K562 (cell line): ENCODE results near the gene RASGRP1. TPM values are rescaled to one million over a fixed set of nuclear protein-coding genes. Genes with fewer than 3 reads are reported as not detected.

Source experiments
- BRF1 ChIP-seq: IDR thresholded peaks from 3 replicates; pipeline ENCODE4 v1.6.1; 2011; ENCODE audit warnings: borderline replicate concordance, mild to moderate bottlenecking; ENCODE audit not compliant: insufficient read length; ENCODE audit errors: extremely low read depth
- CHCHD3 ChIP-seq: fragments of 250-450 bp; sonication (Bioruptor Pico); IDR thresholded peaks from 2 replicates; pipeline ENCODE4 v2.1.2; 2022; ENCODE audit warnings: mild to moderate bottlenecking
- ETS2 ChIP-seq: IDR thresholded peaks from 2 replicates; pipeline ENCODE4 v1.6.1; 2016; ENCODE audit warnings: borderline replicate concordance, missing genetic modification characterization, mild to moderate bottlenecking, moderate library complexity, missing compliant biosample characterization; ENCODE audit not compliant: poor library complexity, severe bottlenecking
- HDAC2 ChIP-seq: fragments of 450-650 bp; IDR thresholded peaks from 2 replicates; pipeline ENCODE4 v1.6.1; 2016; ENCODE audit warnings: mild to moderate bottlenecking
- HEY1 ChIP-seq: fragments of 250-450 bp; sonication (Bioruptor Pico); IDR thresholded peaks from 2 replicates; pipeline ENCODE4 v1.5.0; 2020; ENCODE audit warnings: mild to moderate bottlenecking, moderate library complexity, borderline replicate concordance
- KLF6 ChIP-seq: fragments of 250-450 bp; sonication (Bioruptor Pico); IDR thresholded peaks from 2 replicates; pipeline ENCODE4 v1.4.0; 2020; ENCODE audit warnings: mild to moderate bottlenecking, moderate library complexity, borderline replicate concordance
- NBN ChIP-seq: fragments of 450-650 bp; IDR thresholded peaks from 2 replicates; pipeline ENCODE4 v1.6.1; 2016; ENCODE audit warnings: low read depth, mild to moderate bottlenecking
- POLR2A ChIP-seq: fragments of 450-650 bp; conservative IDR thresholded peaks from 2 replicates; pipeline ENCODE4 v1.6.1; 2016
- RBM14 ChIP-seq: fragments of 200-400 bp; formaldehyde crosslinking; IDR thresholded peaks from 2 replicates; pipeline ENCODE4 v1.6.1; 2018; ENCODE audit warnings: low read depth, mild to moderate bottlenecking, low read length, moderate library complexity, borderline replicate concordance; ENCODE audit not compliant: insufficient read depth
- REST ChIP-seq, 2 experiments: fragments of 450-650 bp; formaldehyde crosslinking in 1 of 2; IDR thresholded peaks; 2 replicates each; pipeline versions ENCODE4 v1.4.0 to v1.6.1; 2014 to 2020; ENCODE audit warnings: mild to moderate bottlenecking in 2 of 2, borderline replicate concordance in 1 of 2, low read depth in 1 of 2
- SMARCA4 ChIP-seq: fragments of 450-650 bp; IDR thresholded peaks from 2 replicates; pipeline ENCODE4 v1.6.1; 2016
- ZNF174 ChIP-seq: fragments of 250-450 bp; sonication (Bioruptor Pico); IDR thresholded peaks from 2 replicates; pipeline ENCODE4 v1.4.0; 2020; ENCODE audit warnings: mild to moderate bottlenecking
- ZNF431 ChIP-seq: sonication (generic); formaldehyde crosslinking; IDR thresholded peaks from 2 replicates; pipeline ENCODE4 v1.8.0; 2022; ENCODE audit warnings: mild to moderate bottlenecking, missing genetic modification reagents
- ZNF696 ChIP-seq: fragments of 250-450 bp; sonication (Bioruptor Pico); conservative IDR thresholded peaks from 2 replicates; pipeline ENCODE4 v1.4.0; 2020; ENCODE audit warnings: mild to moderate bottlenecking, moderate library complexity
- ZNF707 ChIP-seq: fragments of 250-450 bp; sonication (Bioruptor Pico); conservative IDR thresholded peaks from 2 replicates; pipeline ENCODE4 v1.8.0; 2022; ENCODE audit warnings: inconsistent platforms, mild to moderate bottlenecking, moderate library complexity
- polyA plus RNA-seq, 8 experiments: library from polyadenylated mRNA; depleted of rRNA in 4 of 8; stranded (reverse) in 5 of 8; unstranded in 3 of 8; fragments of >200 nt; fragmentation: Nextera tagmentation in 2 of 8; fragmentation: Illumina TruSeq in 1 of 8; extraction: Ambion mirVana in 2 of 8; extraction: Trizol in 1 of 8; gene quantifications; 2 replicates each; pipeline versions ENCODE4 v1.2.1 to v1.2.3, GENCODE V29; 2011 to 2014; ENCODE audit warnings: inconsistent platforms in 1 of 8, missing spikeins in 1 of 8
- total RNA-seq, 7 experiments: library from RNA; depleted of rRNA in 6 of 7; stranded (reverse); fragments of >200 nt in 6 of 7; fragmentation: Illumina TruSeq in 2 of 7; extraction: Trizol in 2 of 7; gene quantifications; 2 replicates each; pipeline versions ENCODE4 v1.2.1 to v1.2.3, GENCODE V29; 2011 to 2021; ENCODE audit warnings: low replicate concordance in 1 of 7
- TF ChIP-seq, protein P1 (sequence below): sonication (generic); formaldehyde crosslinking; IDR thresholded peaks from 2 replicates; pipeline ENCODE4 v1.8.0; 2023; ENCODE audit warnings: mild to moderate bottlenecking, missing genetic modification reagents

Gene RASGRP1
- total and polyA plus RNA-seq, 9 of the 15 experiments (the other 6 are each of a cell fraction or from before 2014, with no cell fraction given): 0.14 to 0.72 (median 0.31) TPM

- TF ChIP-seq REST (IDR thresholded peaks at IDR 0.05; ENCODE audit: borderline replicate concordance): no peak
- TF ChIP-seq REST (CRISPR knock-in tag; IDR thresholded peaks at IDR 0.05; ENCODE audit: low read depth): peak; percentile 29; the same call in 1 of the 2 replicates
- no peak for TF ChIP-seq SMARCA4
- no peak for TF ChIP-seq ETS2 (tag)
- TF ChIP-seq RBM14: no peak
- TF ChIP-seq ZNF174 (CRISPR knock-in tag): 0 out of 2 replicates have a peak, but pooled peaks have one; percentile 76
- TF ChIP-seq HDAC2: peak; percentile 73
- TF ChIP-seq ZNF707: no peak; the same call in 1 of the 2 replicates
- peak; percentile 96 for TF ChIP-seq POLR2A
- no peak for TF ChIP-seq CHCHD3 (CRISPR knock-in tag)
- no peak for TF ChIP-seq ZNF696 (CRISPR knock-in tag)
- peak; percentile 78; the same call in 1 of the 2 replicates for TF ChIP-seq NBN
- no peak for TF ChIP-seq ZNF431 (CRISPR knock-in tag)
- TF ChIP-seq HEY1 (CRISPR knock-in tag): no peak
- TF ChIP-seq KLF6 (CRISPR knock-in tag): 0 out of 2 replicates have a peak, but pooled peaks have one; percentile 26
- TF ChIP-seq, protein P1, sequence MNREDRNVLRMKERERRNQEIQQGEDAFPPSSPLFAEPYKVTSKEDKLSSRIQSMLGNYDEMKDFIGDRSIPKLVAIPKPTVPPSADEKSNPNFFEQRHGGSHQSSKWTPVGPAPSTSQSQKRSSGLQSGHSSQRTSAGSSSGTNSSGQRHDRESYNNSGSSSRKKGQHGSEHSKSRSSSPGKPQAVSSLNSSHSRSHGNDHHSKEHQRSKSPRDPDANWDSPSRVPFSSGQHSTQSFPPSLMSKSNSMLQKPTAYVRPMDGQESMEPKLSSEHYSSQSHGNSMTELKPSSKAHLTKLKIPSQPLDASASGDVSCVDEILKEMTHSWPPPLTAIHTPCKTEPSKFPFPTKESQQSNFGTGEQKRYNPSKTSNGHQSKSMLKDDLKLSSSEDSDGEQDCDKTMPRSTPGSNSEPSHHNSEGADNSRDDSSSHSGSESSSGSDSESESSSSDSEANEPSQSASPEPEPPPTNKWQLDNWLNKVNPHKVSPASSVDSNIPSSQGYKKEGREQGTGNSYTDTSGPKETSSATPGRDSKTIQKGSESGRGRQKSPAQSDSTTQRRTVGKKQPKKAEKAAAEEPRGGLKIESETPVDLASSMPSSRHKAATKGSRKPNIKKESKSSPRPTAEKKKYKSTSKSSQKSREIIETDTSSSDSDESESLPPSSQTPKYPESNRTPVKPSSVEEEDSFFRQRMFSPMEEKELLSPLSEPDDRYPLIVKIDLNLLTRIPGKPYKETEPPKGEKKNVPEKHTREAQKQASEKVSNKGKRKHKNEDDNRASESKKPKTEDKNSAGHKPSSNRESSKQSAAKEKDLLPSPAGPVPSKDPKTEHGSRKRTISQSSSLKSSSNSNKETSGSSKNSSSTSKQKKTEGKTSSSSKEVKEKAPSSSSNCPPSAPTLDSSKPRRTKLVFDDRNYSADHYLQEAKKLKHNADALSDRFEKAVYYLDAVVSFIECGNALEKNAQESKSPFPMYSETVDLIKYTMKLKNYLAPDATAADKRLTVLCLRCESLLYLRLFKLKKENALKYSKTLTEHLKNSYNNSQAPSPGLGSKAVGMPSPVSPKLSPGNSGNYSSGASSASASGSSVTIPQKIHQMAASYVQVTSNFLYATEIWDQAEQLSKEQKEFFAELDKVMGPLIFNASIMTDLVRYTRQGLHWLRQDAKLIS (CRISPR knock-in tag): no peak
- no peak for TF ChIP-seq BRF1
These were observed 110.5 kb downstream of the RASGRP1 start, which contains the start of gene FAM98B (continued) for GRCh38 chr15:38453971-38454695.
